ENCODE measurements around the gene SLC16A3. TPM values are rescaled to one million over a fixed set of nuclear protein-coding genes. Genes with fewer than 3 reads are reported as not detected.

Gene SLC16A3
- polyA plus RNA-seq, 3 donors = 26.3 to 103 (median 35.3) TPM

- intact Hi-C loops (cut with micrococcal nuclease) = no loop called here
- H3K4me1 ChIP-seq (ENCODE audit: control insufficient read depth in 1 of 2, insufficient read depth in 2 of 2, low read length in 2 of 2) = peaks cover 16 to 21% of the 10 kb centered on the region in 2 donors
- H3K4me2 ChIP-seq (replicated peaks; ENCODE audit: extremely low read depth, low read length, poor library complexity, severe bottlenecking) = no peak overlapping the region
- peaks cover 6% of the 10 kb centered on the region for H4K20me1 ChIP-seq (ENCODE audit: insufficient read depth, low read length)
- H3K79me2 ChIP-seq (ENCODE audit: insufficient read depth, low read length) = peaks cover 3% of the 10 kb centered on the region
- TF ChIP-seq, protein P1, sequence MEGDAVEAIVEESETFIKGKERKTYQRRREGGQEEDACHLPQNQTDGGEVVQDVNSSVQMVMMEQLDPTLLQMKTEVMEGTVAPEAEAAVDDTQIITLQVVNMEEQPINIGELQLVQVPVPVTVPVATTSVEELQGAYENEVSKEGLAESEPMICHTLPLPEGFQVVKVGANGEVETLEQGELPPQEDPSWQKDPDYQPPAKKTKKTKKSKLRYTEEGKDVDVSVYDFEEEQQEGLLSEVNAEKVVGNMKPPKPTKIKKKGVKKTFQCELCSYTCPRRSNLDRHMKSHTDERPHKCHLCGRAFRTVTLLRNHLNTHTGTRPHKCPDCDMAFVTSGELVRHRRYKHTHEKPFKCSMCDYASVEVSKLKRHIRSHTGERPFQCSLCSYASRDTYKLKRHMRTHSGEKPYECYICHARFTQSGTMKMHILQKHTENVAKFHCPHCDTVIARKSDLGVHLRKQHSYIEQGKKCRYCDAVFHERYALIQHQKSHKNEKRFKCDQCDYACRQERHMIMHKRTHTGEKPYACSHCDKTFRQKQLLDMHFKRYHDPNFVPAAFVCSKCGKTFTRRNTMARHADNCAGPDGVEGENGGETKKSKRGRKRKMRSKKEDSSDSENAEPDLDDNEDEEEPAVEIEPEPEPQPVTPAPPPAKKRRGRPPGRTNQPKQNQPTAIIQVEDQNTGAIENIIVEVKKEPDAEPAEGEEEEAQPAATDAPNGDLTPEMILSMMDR (IDR thresholded peaks at IDR 0.05) = no peak
- no peak overlapping the region for H3K4me3 ChIP-seq (replicated peaks in 1 of 3; ENCODE audit: low read depth in 2 of 3, low read length in 3 of 3)
- no peaks in the 10 kb centered on the region for H3K9me3 ChIP-seq (replicated peaks in 1 of 2; ENCODE audit: control insufficient read depth in 1 of 2, insufficient read depth in 1 of 2, low read length in 2 of 2)
- no peaks in the 10 kb centered on the region for H3K27me3 ChIP-seq (ENCODE audit: control insufficient read depth in 2 of 2, insufficient read depth in 2 of 2, low read length in 2 of 2)
- H3K9me3 Mint-ChIP-seq = peaks cover 0 to 2% (median 0%) of the 10 kb centered on the region in 7 donors
- peaks cover 0 to 4% (median 0%) of the 10 kb centered on the region in 3 donors for H3K27me3 Mint-ChIP-seq (ENCODE audit: low read depth in 3 of 3)
- no peak overlapping the region for H3K4me3 Mint-ChIP-seq
- H3K36me3 ChIP-seq (replicated peaks in 1 of 2; ENCODE audit: control insufficient read depth in 1 of 2, insufficient read depth in 2 of 2, low read length in 2 of 2) = peaks cover 0 to 4% of the 10 kb centered on the region in 2 donors
- peaks cover 13 to 28% of the 10 kb centered on the region in 2 donors for H3K36me3 Mint-ChIP-seq
- H3K4me1 Mint-ChIP-seq = peaks cover 21% of the 10 kb centered on the region
- WGBS (ENCODE audit: insufficient coverage) = 100% methylated on average over 1 of the region's 10 CpGs
- H3K27ac ChIP-seq (ENCODE audit: low read depth in 1 of 2, low read length in 2 of 2) = no peak overlapping the region
- no peak overlapping the region for H3K9ac ChIP-seq (ENCODE audit: insufficient read depth, low read length, poor library complexity, severe bottlenecking)
- H2AFZ ChIP-seq (ENCODE audit: insufficient read depth, low read depth, low read length, poor library complexity, severe bottlenecking) = no peak overlapping the region
- no peak overlapping the region for H3K27ac Mint-ChIP-seq
- DNase-seq = no peak
Observed at GRCh38 chr17:82202981-82203380, 25.9 kb upstream of the SLC16A3 start.

- Mint-ChIP-seq H3K36me3 (peaks cover 7 to 21% of the 10 kb centered on the region in 2 donors), H3K4me3 (no peak overlapping the region), H3K4me1 (peaks cover 21% of the 10 kb centered on the region), H3K9me3 (peaks cover 0 to 2% (median 0%) of the 10 kb centered on the region in 7 donors), H3K27ac (no peak overlapping the region), H3K27me3 (ENCODE audit: low read depth in 3 of 3) (peaks cover 0 to 4% (median 0%) of the 10 kb centered on the region in 3 donors)
- Histone ChIP-seq H3K4me3 (replicated peaks in 1 of 3; ENCODE audit: low read depth in 2 of 3, low read length in 3 of 3) (no peak overlapping the region), H2AFZ (ENCODE audit: insufficient read depth, low read depth, low read length, poor library complexity, severe bottlenecking) (no peak overlapping the region), H3K9me3 (replicated peaks in 1 of 2; ENCODE audit: control insufficient read depth in 1 of 2, insufficient read depth in 1 of 2, low read length in 2 of 2) (no peaks in the 10 kb centered on the region), H3K36me3 (replicated peaks in 1 of 2; ENCODE audit: control insufficient read depth in 1 of 2, insufficient read depth in 2 of 2, low read length in 2 of 2) (no peaks in the 10 kb centered on the region), H3K9ac (ENCODE audit: insufficient read depth, low read length, poor library complexity, severe bottlenecking) (no peak overlapping the region), H4K20me1 (ENCODE audit: insufficient read depth, low read length) (peaks cover 6% of the 10 kb centered on the region), H3K4me1 (ENCODE audit: control insufficient read depth in 1 of 2, insufficient read depth in 2 of 2, low read length in 2 of 2) (peaks cover 16 to 21% of the 10 kb centered on the region in 2 donors), H3K27ac (ENCODE audit: low read depth in 1 of 2, low read length in 2 of 2) (no peak overlapping the region), H3K4me2 (replicated peaks; ENCODE audit: extremely low read depth, low read length, poor library complexity, severe bottlenecking) (no peak overlapping the region), H3K79me2 (ENCODE audit: insufficient read depth, low read length) (peaks cover 3% of the 10 kb centered on the region), H3K27me3 (ENCODE audit: control insufficient read depth in 2 of 2, insufficient read depth in 2 of 2, low read length in 2 of 2) (no peaks in the 10 kb centered on the region)
- DNase-seq = no peak
- TF ChIP-seq, protein P1 (IDR thresholded peaks at IDR 0.05) = no peak
- WGBS (ENCODE audit: insufficient coverage) = 92% methylated on average over 14 of the region's 19 CpGs
- intact Hi-C loops (cut with micrococcal nuclease) = no loop called here
Observed at GRCh38 chr17:82203920-82204319, 24.9 kb upstream of the SLC16A3 start.
